Upper lobe of right lung (tissue), 1 donor: ENCODE results near the gene INSRR. TPM values are rescaled to one million over a fixed set of nuclear protein-coding genes. Genes with fewer than 3 reads are reported as not detected.

Experiments
- ATAC-seq: fragments of 200-7000 bp; cut with Tn5 transposase; one replicate; pipeline ENCODE4 v1.9.1; 2020; ENCODE audit warnings: mild to moderate bottlenecking, moderate library complexity
- DNase-seq: peaks from one replicate; pipeline ENCODE4 v3.0.0-alpha.2; 2020
- H3K27ac ChIP-seq: fragments of 200-600 bp; one replicate; pipeline ENCODE4 v1.8.0; 2022
- H3K27me3 ChIP-seq: fragments of 200-600 bp; one replicate; pipeline ENCODE4 v1.8.0; 2022; ENCODE audit warnings: mild to moderate bottlenecking
- H3K36me3 ChIP-seq: fragments of 200-600 bp; one replicate; pipeline ENCODE4 v1.8.0; 2022
- H3K4me1 ChIP-seq: fragments of 200-600 bp; one replicate; pipeline ENCODE4 v1.8.0; 2022
- H3K4me3 ChIP-seq: fragments of 200-600 bp; one replicate; pipeline ENCODE4 v1.8.0; 2022; ENCODE audit warnings: mild to moderate bottlenecking
- H3K9me3 ChIP-seq: fragments of 200-600 bp; one replicate; pipeline ENCODE4 v1.8.0; 2022
- CTCF ChIP-seq: fragments of 200-600 bp; IDR thresholded peaks from one replicate; pipeline ENCODE4 v1.8.0; 2022; ENCODE audit warnings: antibody characterized with exemption
- intact Hi-C: fragments of 100-400 bp; cut with DNase I; formaldehyde crosslinking; loops from one replicate; pipeline ENCODE4 v1.11.0; 2022
- total RNA-seq: library from RNA; stranded (reverse); fragmentation: NEBNext Ultra II Directional; extraction: Animal tissue kit (Norgen Biotek cat#: 25700); gene quantifications from one replicate; pipeline ENCODE4 v1.2.1, GENCODE V29; 2021
- donor health status: DM: no; HTN: yes; CAD: no; lungs with severe emphysema.

INSRR gene
- total RNA-seq, 1 donor from 2014 or later: not detected

- Histone ChIP-seq H3K27ac (no peak overlapping the region), H3K36me3 (no peaks in the 10 kb centered on the region), H3K4me3 (no peak overlapping the region), H3K27me3 (peaks cover 5% of the 10 kb centered on the region), H3K4me1 (no peaks in the 10 kb centered on the region), H3K9me3 (no peaks in the 10 kb centered on the region)
- no peak for DNase-seq
- no peak for TF ChIP-seq CTCF
- intact Hi-C loops: no loop called here
- no peak for ATAC-seq
These were observed 30.4 kb downstream of the INSRR start for GRCh38 chr1:156828400-156829124.

GRCh38 chr1:156826630-156827029 lies 32.3 kb downstream of the INSRR start:
- ATAC-seq (no peak), DNase-seq (no peak)
- Histone ChIP-seq H3K4me1 (no peaks in the 10 kb centered on the region), H3K27me3 (no peaks in the 10 kb centered on the region), H3K4me3 (no peak overlapping the region), H3K27ac (no peak overlapping the region), H3K9me3 (no peaks in the 10 kb centered on the region), H3K36me3 (no peaks in the 10 kb centered on the region)
- TF ChIP-seq CTCF: no peak
- intact Hi-C loops: no loop called here

- Histone ChIP-seq H3K4me3 (no peak overlapping the region), H3K9me3 (no peaks in the 10 kb centered on the region), H3K27me3 (no peaks in the 10 kb centered on the region), H3K4me1 (no peaks in the 10 kb centered on the region), H3K27ac (no peak overlapping the region), H3K36me3 (no peaks in the 10 kb centered on the region)
- TF ChIP-seq CTCF: no peak
- peak; percentile 9 for DNase-seq
- intact Hi-C loops: no loop called here
- ATAC-seq: no peak
These were observed 35.6 kb downstream of the INSRR start for GRCh38 chr1:156823210-156823790.

GRCh38 chr1:156822680-156823079 lies 36.2 kb downstream of the INSRR start:
- Histone ChIP-seq H3K4me1 (no peaks in the 10 kb centered on the region), H3K36me3 (no peaks in the 10 kb centered on the region), H3K27me3 (no peaks in the 10 kb centered on the region), H3K27ac (no peak overlapping the region), H3K9me3 (no peaks in the 10 kb centered on the region), H3K4me3 (no peak overlapping the region)
- TF ChIP-seq CTCF: no peak
- ATAC-seq: no peak
- no peak for DNase-seq
- intact Hi-C loops: no loop called here

GRCh38 chr1:156821801-156822200 lies 37.1 kb downstream of the INSRR start:
- H3K27ac ChIP-seq: no peak overlapping the region
- peaks cover under 1% of the 10 kb centered on the region for H3K4me1 ChIP-seq
- intact Hi-C loops: no loop called here
- no peak for TF ChIP-seq CTCF
- H3K4me3 ChIP-seq: no peak overlapping the region
- H3K27me3 ChIP-seq: no peaks in the 10 kb centered on the region
- DNase-seq (no peak), ATAC-seq (no peak)
- no peaks in the 10 kb centered on the region for H3K36me3 ChIP-seq
- H3K9me3 ChIP-seq: no peaks in the 10 kb centered on the region
